Measurements from ENCODE around the gene NAPA. TPM values are rescaled to one million over a fixed set of nuclear protein-coding genes. Genes with fewer than 3 reads are reported as not detected.
A peak's percentile ranks its signal among the peaks of the same experiment; 100 is the strongest.
"Not testable (repeated sequence)": the region's sequence is repeated elsewhere in the genome, so short reads cannot be mapped to it uniquely, and the experiment has no call there.

The NAPA gene
- total RNA-seq, 1 experiment from 2014 or later, result 87.5 TPM

GRCh38 chr19:47492137-47492533 lies 22.7 kb downstream of the NAPA start:
- Histone ChIP-seq H3K9me3 (replicated peaks) (no peaks in the 10 kb centered on the region), H3K27me3 (replicated peaks) (no peaks in the 10 kb centered on the region), H3K4me1 (replicated peaks) (no peaks in the 10 kb centered on the region)

GRCh38 chr19:47491358-47492136 lies 23.3 kb downstream of the NAPA start:
- H3K36me3 ChIP-seq, result peaks cover 59% of the 10 kb centered on the region
- H3K4me3 ChIP-seq, result no peak overlapping the region
- H3K27me3 ChIP-seq (replicated peaks), result no peaks in the 10 kb centered on the region
- no peak for DNase-seq (ENCODE audit: low read depth in 1 of 2, low spot score in 2 of 2)
- no peaks in the 10 kb centered on the region for H3K4me1 ChIP-seq (replicated peaks)
- H3K9me3 ChIP-seq (replicated peaks), result no peaks in the 10 kb centered on the region
- no peak overlapping the region for H3K27ac ChIP-seq

More at GRCh38 chr19:47492137-47492533, 22.7 kb downstream of the NAPA start:
- H3K4me3 ChIP-seq, result no peak overlapping the region
- DNase-seq (ENCODE audit: low read depth in 1 of 2, low spot score in 2 of 2), result no peak
- peaks cover 64% of the 10 kb centered on the region for H3K36me3 ChIP-seq
- H3K27ac ChIP-seq, result no peak overlapping the region

GRCh38 chr19:47490847-47491246 lies 24.0 kb downstream of the NAPA start:
- no peak for DNase-seq (ENCODE audit: low read depth in 1 of 2, low spot score in 2 of 2)
- Histone ChIP-seq H3K9me3 (replicated peaks) (no peaks in the 10 kb centered on the region), H3K4me3 (no peak overlapping the region), H3K27ac (no peak overlapping the region), H3K36me3 (peaks cover 56% of the 10 kb centered on the region), H3K4me1 (replicated peaks) (no peaks in the 10 kb centered on the region), H3K27me3 (replicated peaks) (no peaks in the 10 kb centered on the region)

- Histone ChIP-seq H3K36me3 (peaks cover 54% of the 10 kb centered on the region), H3K4me3 (no peak overlapping the region), H3K27ac (no peak overlapping the region), H3K9me3 (replicated peaks) (no peaks in the 10 kb centered on the region), H3K27me3 (replicated peaks) (no peaks in the 10 kb centered on the region), H3K4me1 (replicated peaks) (no peaks in the 10 kb centered on the region)
- DNase-seq (ENCODE audit: low read depth in 1 of 2, low spot score in 2 of 2), result no peak
These were observed 24.8 kb downstream of the NAPA start for GRCh38 chr19:47490031-47490430.

GRCh38 chr19:47489072-47489914 lies 25.6 kb downstream of the NAPA start:
- Histone ChIP-seq H3K27me3 (replicated peaks) (no peaks in the 10 kb centered on the region), H3K27ac (no peak overlapping the region), H3K9me3 (replicated peaks) (no peaks in the 10 kb centered on the region), H3K4me1 (replicated peaks) (peaks cover 3% of the 10 kb centered on the region; the same call in 1 of the 2 replicates), H3K36me3 (peaks cover 53% of the 10 kb centered on the region), H3K4me3 (no peak overlapping the region)
- no peak for DNase-seq (ENCODE audit: low read depth in 1 of 2, low spot score in 2 of 2)

DNA sequence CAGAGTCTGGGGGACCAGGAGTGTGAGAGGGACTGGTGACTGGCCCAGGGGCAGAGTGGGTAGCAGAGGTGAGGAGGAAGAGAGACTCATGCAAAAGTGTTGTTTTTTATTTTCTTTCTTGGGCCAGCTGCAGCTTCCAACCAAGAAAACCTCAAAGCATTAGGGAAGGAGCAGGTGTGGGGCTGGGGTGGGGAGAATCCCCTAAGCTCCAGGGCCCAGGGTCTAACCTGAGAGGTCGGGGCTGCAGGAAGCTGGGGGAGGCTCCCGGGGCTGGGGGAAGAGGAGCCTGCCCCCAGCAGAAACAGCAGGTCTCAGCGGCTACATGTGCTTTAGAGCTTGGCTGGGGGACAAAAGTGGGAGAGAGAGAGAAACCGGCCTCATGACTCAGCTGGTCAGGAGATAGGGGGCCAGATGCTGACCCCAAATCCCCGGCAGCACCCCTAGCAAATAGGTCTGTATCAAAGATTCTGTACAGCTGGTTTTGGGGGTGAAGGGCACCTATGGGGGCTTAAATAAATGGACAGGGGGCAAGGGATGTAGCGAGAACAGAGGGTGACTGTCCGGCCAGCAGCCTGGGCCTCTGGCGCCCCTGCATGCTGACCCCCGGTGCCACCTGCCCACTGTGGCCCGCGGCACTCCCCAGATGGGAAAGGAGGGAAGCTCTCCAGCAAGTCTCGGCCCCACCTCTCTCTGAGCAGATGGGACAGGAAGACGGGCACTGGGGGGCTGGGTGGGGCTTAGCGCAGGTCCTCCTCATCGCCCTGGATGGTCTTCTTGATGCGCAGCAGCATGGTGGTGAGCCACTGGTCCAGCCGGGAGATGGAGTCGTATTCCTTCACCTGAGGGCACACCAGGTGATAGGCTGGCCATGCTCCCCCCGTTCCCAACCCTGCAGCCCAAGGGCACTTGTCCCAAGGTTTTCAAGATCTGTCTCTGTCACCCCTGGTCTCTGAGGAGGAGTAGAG lies 27.0 kb downstream of the NAPA start:
- no peak overlapping the region for H3K27ac ChIP-seq
- H3K4me1 ChIP-seq (replicated peaks), result peaks cover 10% of the 10 kb centered on the region
- H3K9me3 ChIP-seq (replicated peaks), result no peaks in the 10 kb centered on the region
- H3K27me3 ChIP-seq (replicated peaks), result no peaks in the 10 kb centered on the region
- H3K4me3 ChIP-seq, result no peak overlapping the region
- DNase-seq (ENCODE audit: low read depth in 1 of 2, low spot score in 2 of 2), result no peak
- H3K36me3 ChIP-seq, result peaks cover 45% of the 10 kb centered on the region

- Histone ChIP-seq H3K4me1 (replicated peaks) (peaks cover 10% of the 10 kb centered on the region), H3K36me3 (peaks cover 35% of the 10 kb centered on the region), H3K27me3 (replicated peaks) (no peaks in the 10 kb centered on the region), H3K9me3 (replicated peaks) (no peaks in the 10 kb centered on the region), H3K4me3 (no peak overlapping the region), H3K27ac (no peak overlapping the region)
- DNase-seq (ENCODE audit: low read depth in 1 of 2, low spot score in 2 of 2), result no peak
These were observed 28.0 kb downstream of the NAPA start for GRCh38 chr19:47486900-47487299.

GRCh38 chr19:47486220-47486619 lies 28.6 kb downstream of the NAPA start:
- DNase-seq (ENCODE audit: low read depth in 1 of 2, low spot score in 2 of 2); H3K27me3 ChIP-seq (replicated peaks); H3K9me3 ChIP-seq (replicated peaks); H3K4me3 ChIP-seq; H3K4me1 ChIP-seq (replicated peaks); H3K27ac ChIP-seq: not testable (repeated sequence)
- H3K36me3 ChIP-seq, result peaks cover 29% of the 10 kb centered on the region

- H3K36me3 ChIP-seq, result peaks cover 20% of the 10 kb centered on the region
- no peak overlapping the region for H3K4me3 ChIP-seq
- H3K4me1 ChIP-seq (replicated peaks), result peaks cover 10% of the 10 kb centered on the region
- H3K9me3 ChIP-seq (replicated peaks), result no peaks in the 10 kb centered on the region
- H3K27ac ChIP-seq, result no peak overlapping the region
- DNase-seq (ENCODE audit: low read depth in 1 of 2, low spot score in 2 of 2), result no peak
- H3K27me3 ChIP-seq (replicated peaks), result no peaks in the 10 kb centered on the region
These were observed 29.7 kb downstream of the NAPA start for GRCh38 chr19:47485210-47485609.

DNA sequence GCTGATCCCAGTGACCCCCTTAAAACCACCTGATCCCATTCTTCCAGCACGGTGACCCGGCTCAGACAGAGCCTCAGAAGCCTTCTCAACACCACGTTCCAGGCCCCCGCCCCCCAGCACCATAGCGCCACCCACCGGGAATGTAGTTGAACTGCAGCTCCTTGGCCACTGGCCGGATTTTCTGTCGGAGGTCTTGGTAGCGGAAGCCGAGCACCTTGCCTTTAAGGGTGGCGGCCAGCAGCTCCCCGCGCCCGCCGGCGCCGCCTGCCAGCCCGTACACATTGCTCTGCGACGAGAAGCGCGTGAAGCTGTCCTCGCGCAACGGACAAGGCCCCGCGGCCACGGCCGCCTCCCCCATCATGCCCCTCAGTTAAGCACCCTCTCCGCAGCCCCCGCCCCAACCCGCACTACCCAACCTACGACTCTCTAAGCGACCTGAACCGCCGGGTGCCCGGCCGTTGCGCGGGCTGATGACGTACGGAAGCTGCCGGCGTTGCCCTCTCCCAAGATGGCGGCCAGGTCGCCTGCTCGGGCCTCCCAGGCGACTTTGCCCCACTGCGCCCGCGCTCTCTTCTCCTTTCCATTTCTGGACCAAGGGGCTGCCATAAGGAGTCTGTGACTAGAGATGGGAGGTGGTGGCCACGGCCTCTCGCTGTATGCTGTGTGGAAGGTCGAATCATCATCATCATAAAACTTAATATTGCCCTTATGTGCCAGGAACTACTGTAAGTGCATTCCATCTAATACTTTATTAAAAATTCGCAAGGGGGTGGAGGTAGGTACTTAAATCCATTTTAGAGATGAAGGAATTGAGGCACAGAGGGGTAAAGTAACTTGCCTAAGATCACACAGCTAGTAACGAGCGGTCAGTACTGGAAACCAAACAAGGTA lies 30.8 kb downstream of the NAPA start, which contains the start of gene KPTN:
TSS of gene KPTN (minus strand) at position 420 of the 891 bp plus-strand sequence. CDS start at position 361, 59 bp downstream.
- H3K9me3 ChIP-seq (replicated peaks), result no peaks in the 10 kb centered on the region
- peaks cover 10% of the 10 kb centered on the region for H3K4me1 ChIP-seq (replicated peaks)
- no peaks in the 10 kb centered on the region for H3K27me3 ChIP-seq (replicated peaks)
- peak; percentile 91 to 92 for DNase-seq (ENCODE audit: low read depth in 1 of 2, low spot score in 2 of 2)
- H3K27ac ChIP-seq, result peak within 1 kb of the TSS; percentile 95
- peaks cover 11% of the 10 kb centered on the region for H3K36me3 ChIP-seq
- H3K4me3 ChIP-seq, result peak within 1 kb of the TSS; percentile 80

- peak overlapping the region; percentile 80 for H3K4me3 ChIP-seq
- H3K27ac ChIP-seq, result no peak overlapping the region
- H3K36me3 ChIP-seq, result peaks cover 9% of the 10 kb centered on the region
These were observed 31.7 kb downstream of the NAPA start for GRCh38 chr19:47483200-47483599.

DNA sequence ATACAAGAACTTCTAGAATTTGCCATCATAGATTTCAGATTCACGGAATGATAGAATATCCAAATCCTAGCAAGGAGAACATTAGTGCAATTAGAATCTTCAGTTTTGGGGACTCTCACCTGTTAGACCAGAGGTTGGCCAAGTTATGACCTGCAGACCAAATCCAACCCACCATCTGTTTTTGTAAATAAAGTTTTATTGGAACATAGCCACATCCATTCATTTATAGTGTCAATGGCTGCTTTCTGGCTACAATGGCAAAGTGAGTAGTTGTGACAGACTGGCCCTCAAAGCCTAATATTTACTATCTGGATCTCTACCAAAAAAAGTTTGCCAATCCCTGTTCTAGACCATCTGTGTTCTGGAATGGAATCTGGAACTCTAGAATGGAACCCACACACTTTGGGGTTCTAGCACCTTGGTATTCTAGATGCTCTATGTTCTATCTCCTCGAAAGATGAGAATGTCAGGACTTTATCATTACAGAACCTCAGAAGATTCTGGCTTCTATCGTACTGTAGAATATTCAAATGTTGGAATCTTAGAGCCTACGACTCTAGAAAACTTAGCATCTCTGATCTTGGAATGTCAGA lies 33.3 kb downstream of the NAPA start:
- peaks cover 6% of the 10 kb centered on the region for H3K36me3 ChIP-seq
- no peak overlapping the region for H3K27ac ChIP-seq
- no peaks in the 10 kb centered on the region for H3K27me3 ChIP-seq (replicated peaks)
- no peaks in the 10 kb centered on the region for H3K9me3 ChIP-seq (replicated peaks)
- peaks cover 10% of the 10 kb centered on the region for H3K4me1 ChIP-seq (replicated peaks)
- DNase-seq (ENCODE audit: low read depth in 1 of 2, low spot score in 2 of 2), result no peak
- H3K4me3 ChIP-seq, result no peak overlapping the region

More at GRCh38 chr19:47483200-47483599, 31.7 kb downstream of the NAPA start:
- H3K4me1 ChIP-seq (replicated peaks), result peaks cover 10% of the 10 kb centered on the region
- DNase-seq (ENCODE audit: low read depth in 1 of 2, low spot score in 2 of 2), result no peak
- no peaks in the 10 kb centered on the region for H3K9me3 ChIP-seq (replicated peaks)
- no peaks in the 10 kb centered on the region for H3K27me3 ChIP-seq (replicated peaks)
